ENCODE data around the gene ZSWIM1. TPM values are rescaled to one million over a fixed set of nuclear protein-coding genes. Genes with fewer than 3 reads are reported as not detected.
A peak's percentile ranks its signal among the peaks of the same experiment; 100 is the strongest.

The ZSWIM1 gene
- total and polyA plus RNA-seq, 2 of the 13 experiments (the other 11 are each of a cell fraction or from before 2014, with no cell fraction given) = 9.5 to 11.7 TPM

- no peak for TF ChIP-seq ZMAT5 (CRISPR knock-in tag; IDR thresholded peaks at IDR 0.05; ENCODE audit: borderline replicate concordance, low read depth)
- no peak for TF ChIP-seq ZNF709 (CRISPR knock-in tag; IDR thresholded peaks at IDR 0.05)
- peak; percentile 83; the same call in 1 of the 2 replicates for TF ChIP-seq ZIK1 (CRISPR knock-in tag; IDR thresholded peaks at IDR 0.05; ENCODE audit: borderline replicate concordance, low read depth)
- TF ChIP-seq ZFYVE20 (CRISPR knock-in tag; IDR thresholded peaks at IDR 0.05; ENCODE audit: borderline replicate concordance, low read depth) = no peak
- peak; percentile 67; the same call in 1 of the 2 replicates for TF ChIP-seq NRL (CRISPR knock-in tag; IDR thresholded peaks at IDR 0.05; ENCODE audit: borderline replicate concordance)
- TF ChIP-seq ZNF7 (CRISPR knock-in tag; IDR thresholded peaks at IDR 0.05) = no peak
- no peak for TF ChIP-seq BATF2 (CRISPR knock-in tag; IDR thresholded peaks at IDR 0.05)
- TF ChIP-seq DRAP1 (CRISPR knock-in tag; IDR thresholded peaks at IDR 0.05) = peak; percentile 99
- peak; percentile 90 for TF ChIP-seq HNF4A (CRISPR knock-in tag; IDR thresholded peaks at IDR 0.05)
- TF ChIP-seq FOXO1 (CRISPR knock-in tag; IDR thresholded peaks at IDR 0.05) = peak; percentile 47
- TF ChIP-seq, protein P1, sequence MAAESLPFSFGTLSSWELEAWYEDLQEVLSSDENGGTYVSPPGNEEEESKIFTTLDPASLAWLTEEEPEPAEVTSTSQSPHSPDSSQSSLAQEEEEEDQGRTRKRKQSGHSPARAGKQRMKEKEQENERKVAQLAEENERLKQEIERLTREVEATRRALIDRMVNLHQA (CRISPR knock-in tag; IDR thresholded peaks at IDR 0.05) = no peak
- TF ChIP-seq SP5 (CRISPR knock-in tag; IDR thresholded peaks at IDR 0.05; ENCODE audit: borderline replicate concordance, low read depth) = no peak
- TF ChIP-seq RBAK (CRISPR knock-in tag; IDR thresholded peaks at IDR 0.05) = no peak
- TF ChIP-seq ZNF749 (CRISPR knock-in tag; IDR thresholded peaks at IDR 0.05; ENCODE audit: borderline replicate concordance) = 0 out of 2 replicates have a peak, but pooled peaks have one; percentile 41
- TF ChIP-seq ONECUT2 (CRISPR knock-in tag; IDR thresholded peaks at IDR 0.05) = no peak
- TF ChIP-seq SRF (IDR thresholded peaks at IDR 0.05; ENCODE audit: low read depth, low read length) = peak; percentile 55; the same call in 1 of the 2 replicates
- no peak for TF ChIP-seq PRMT3 (CRISPR knock-in tag; IDR thresholded peaks at IDR 0.05; ENCODE audit: borderline replicate concordance, low read depth)
- TF ChIP-seq TRAFD1 (CRISPR knock-in tag; IDR thresholded peaks at IDR 0.05; ENCODE audit: borderline replicate concordance) = no peak
- TF ChIP-seq ZC3H13 (CRISPR knock-in tag; IDR thresholded peaks at IDR 0.05) = peak; percentile 91
- TF ChIP-seq SPEN (CRISPR knock-in tag; IDR thresholded peaks at IDR 0.05; ENCODE audit: low read depth) = peak; percentile 58; the same call in 1 of the 2 replicates
- no peak for TF ChIP-seq ZNF460 (CRISPR knock-in tag; IDR thresholded peaks at IDR 0.05; ENCODE audit: borderline replicate concordance)
- TF ChIP-seq ZNF691 (CRISPR knock-in tag; IDR thresholded peaks at IDR 0.05; ENCODE audit: borderline replicate concordance, low read depth) = peak; percentile 56; the same call in 1 of the 2 replicates
- TF ChIP-seq, protein P2, sequence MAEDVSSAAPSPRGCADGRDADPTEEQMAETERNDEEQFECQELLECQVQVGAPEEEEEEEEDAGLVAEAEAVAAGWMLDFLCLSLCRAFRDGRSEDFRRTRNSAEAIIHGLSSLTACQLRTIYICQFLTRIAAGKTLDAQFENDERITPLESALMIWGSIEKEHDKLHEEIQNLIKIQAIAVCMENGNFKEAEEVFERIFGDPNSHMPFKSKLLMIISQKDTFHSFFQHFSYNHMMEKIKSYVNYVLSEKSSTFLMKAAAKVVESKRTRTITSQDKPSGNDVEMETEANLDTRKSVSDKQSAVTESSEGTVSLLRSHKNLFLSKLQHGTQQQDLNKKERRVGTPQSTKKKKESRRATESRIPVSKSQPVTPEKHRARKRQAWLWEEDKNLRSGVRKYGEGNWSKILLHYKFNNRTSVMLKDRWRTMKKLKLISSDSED (CRISPR knock-in tag; IDR thresholded peaks at IDR 0.05) = no peak
Observed at GRCh38 chr20:45880988-45881788, at the start of gene ZSWIM1 (continued).
